Measurements from ENCODE around the gene TEX13C.

- TF ChIP-seq ZNF20 (CRISPR knock-in tag; IDR thresholded peaks at IDR 0.05) (no peak), ARNTL (CRISPR knock-in tag; IDR thresholded peaks at IDR 0.05) (no peak), EP300 (IDR thresholded peaks at IDR 0.05; ENCODE audit: low read depth in 2 of 2, low read length in 2 of 2) (no peak), EP300 (CRISPR knock-in tag; IDR thresholded peaks at IDR 0.05; ENCODE audit: borderline replicate concordance) (no peak), MAX (IDR thresholded peaks at IDR 0.05) (no peak), ETS1 (CRISPR knock-in tag; IDR thresholded peaks at IDR 0.05) (no peak)
Measured at GRCh38 chrX:125289209-125289608, 30.5 kb upstream of the TEX13C start.

Data from HepG2 (cell line).